Smooth muscle cell (in vitro differentiated cells): ENCODE results near the gene PCNX1. TPM values are rescaled to one million over a fixed set of nuclear protein-coding genes. Genes with fewer than 3 reads are reported as not detected.
"Not testable (repeated sequence)": the region's sequence is repeated elsewhere in the genome, so short reads cannot be mapped to it uniquely, and the experiment has no call there.

ENCODE experiments used
- DNase-seq: peaks from one replicate; lab custom pipeline; 2025; ENCODE audit not compliant: unreplicated experiment; lab: John Stamatoyannopoulos, UW
- H2AFZ ChIP-seq: fragments of 200-600 bp; sonication (generic); 2 replicates; pipeline ENCODE4 v1.6.0; 2016; ENCODE audit warnings: antibody characterized with exemption, low read depth, mild to moderate bottlenecking
- H3F3A ChIP-seq: fragments of 200-600 bp; sonication (generic); 2 replicates; pipeline ENCODE4 v1.6.0; 2017; ENCODE audit warnings: antibody characterized with exemption, low read depth
- H3K27ac ChIP-seq: fragments of 200-600 bp; sonication (generic); 2 replicates; pipeline ENCODE4 v1.5.1; 2016; ENCODE audit warnings: low read depth, mild to moderate bottlenecking
- H3K27me3 ChIP-seq: fragments of 200-600 bp; sonication (generic); 2 replicates; pipeline ENCODE4 v1.6.1; 2016; ENCODE audit warnings: low read depth, mild to moderate bottlenecking
- H3K36me3 ChIP-seq: fragments of 200-600 bp; sonication (generic); 2 replicates; pipeline ENCODE4 v1.5.1; 2016; ENCODE audit warnings: low read depth
- H3K4me1 ChIP-seq: fragments of 200-600 bp; sonication (generic); 2 replicates; pipeline ENCODE4 v1.5.1; 2016; ENCODE audit warnings: low read depth
- H3K4me2 ChIP-seq: fragments of 200-600 bp; sonication (generic); 2 replicates; pipeline ENCODE4 v1.6.0; 2016; ENCODE audit warnings: mild to moderate bottlenecking
- H3K4me3 ChIP-seq: fragments of 200-600 bp; sonication (generic); 2 replicates; pipeline ENCODE4 v1.5.1; 2016; ENCODE audit warnings: mild to moderate bottlenecking
- H3K79me2 ChIP-seq: fragments of 200-600 bp; sonication (generic); 2 replicates; pipeline ENCODE4 v1.6.0; 2016; ENCODE audit warnings: low read depth, mild to moderate bottlenecking
- H3K9ac ChIP-seq: fragments of 200-600 bp; sonication (generic); 2 replicates; pipeline ENCODE4 v1.6.0; 2016; ENCODE audit warnings: low read depth
- H3K9me3 ChIP-seq: fragments of 200-600 bp; sonication (generic); replicated peaks from 2 replicates; pipeline ENCODE4 v1.5.1; 2016; ENCODE audit warnings: low read depth
- H4K20me1 ChIP-seq: fragments of 200-600 bp; sonication (generic); 2 replicates; pipeline ENCODE4 v1.6.0; 2016; ENCODE audit warnings: low read depth
- WGBS: methylation state at CpG from one replicate; pipeline ENCODE4 v1.1.7; 2016; ENCODE audit warnings: low lambda C conversion rate; 5-methylcytosine and 5-hydroxymethylcytosine counted together
- polyA plus RNA-seq: library from polyadenylated mRNA; unstranded; fragments of >200 nt; fragmentation: Nextera tagmentation; extraction: Ambion mirVana; gene quantifications from 2 replicates; pipeline ENCODE4 v1.2.1, GENCODE V29; 2016
- total RNA-seq: library from RNA; depleted of rRNA; stranded (reverse); fragments of >200 nt; gene quantifications from 2 replicates; pipeline ENCODE4 v1.2.3, GENCODE V29; 2014
- TF ChIP-seq, protein P1 (sequence below): fragments of 200-600 bp; sonication (generic); IDR thresholded peaks from 2 replicates; pipeline ENCODE4 v1.5.1; 2017; ENCODE audit warnings: borderline replicate concordance, mild to moderate bottlenecking, antibody characterized with exemption; ENCODE audit not compliant: insufficient read depth, poor library complexity, severe bottlenecking

The PCNX1 gene
- total and polyA plus RNA-seq, 2 experiments from 2014 or later = 12.2 to 68.2 TPM

DNA sequence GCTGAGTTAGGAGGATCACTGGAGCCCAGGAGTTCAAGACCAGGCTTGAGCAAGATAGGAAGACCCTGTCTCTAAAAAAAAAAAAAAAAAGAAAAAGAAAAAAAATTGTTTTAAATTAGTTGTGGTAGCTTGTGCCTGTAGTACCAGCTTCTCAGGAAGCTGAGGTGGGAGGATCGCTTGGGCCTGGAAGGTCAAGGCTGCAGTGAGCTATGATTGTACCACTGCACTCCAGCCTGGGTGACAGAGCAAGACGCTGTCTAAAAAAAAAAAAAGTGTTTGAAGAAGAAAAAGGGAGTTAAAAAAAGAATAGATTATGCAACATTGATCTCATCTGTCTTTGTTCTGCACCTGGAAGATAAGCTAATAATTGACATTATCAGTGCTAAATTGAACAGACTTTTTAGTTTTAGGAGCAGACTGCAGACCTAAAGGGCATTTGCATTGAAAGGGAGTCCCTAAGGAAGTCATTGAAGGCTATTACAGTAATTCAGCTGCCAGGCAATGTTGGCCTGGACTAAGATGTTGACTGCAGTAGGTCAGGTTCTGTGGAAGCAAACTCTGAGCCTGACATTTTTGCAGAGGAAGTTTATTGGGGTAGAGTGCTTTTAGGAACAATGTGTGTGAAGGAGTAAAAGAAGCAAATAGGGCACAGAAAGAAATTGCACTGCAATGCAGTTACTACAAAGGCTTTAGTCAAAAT is 215.8 kb downstream of the PCNX1 start:
- 92% methylated on average over 2 of the region's 2 CpGs for WGBS
- TF ChIP-seq, protein P1, sequence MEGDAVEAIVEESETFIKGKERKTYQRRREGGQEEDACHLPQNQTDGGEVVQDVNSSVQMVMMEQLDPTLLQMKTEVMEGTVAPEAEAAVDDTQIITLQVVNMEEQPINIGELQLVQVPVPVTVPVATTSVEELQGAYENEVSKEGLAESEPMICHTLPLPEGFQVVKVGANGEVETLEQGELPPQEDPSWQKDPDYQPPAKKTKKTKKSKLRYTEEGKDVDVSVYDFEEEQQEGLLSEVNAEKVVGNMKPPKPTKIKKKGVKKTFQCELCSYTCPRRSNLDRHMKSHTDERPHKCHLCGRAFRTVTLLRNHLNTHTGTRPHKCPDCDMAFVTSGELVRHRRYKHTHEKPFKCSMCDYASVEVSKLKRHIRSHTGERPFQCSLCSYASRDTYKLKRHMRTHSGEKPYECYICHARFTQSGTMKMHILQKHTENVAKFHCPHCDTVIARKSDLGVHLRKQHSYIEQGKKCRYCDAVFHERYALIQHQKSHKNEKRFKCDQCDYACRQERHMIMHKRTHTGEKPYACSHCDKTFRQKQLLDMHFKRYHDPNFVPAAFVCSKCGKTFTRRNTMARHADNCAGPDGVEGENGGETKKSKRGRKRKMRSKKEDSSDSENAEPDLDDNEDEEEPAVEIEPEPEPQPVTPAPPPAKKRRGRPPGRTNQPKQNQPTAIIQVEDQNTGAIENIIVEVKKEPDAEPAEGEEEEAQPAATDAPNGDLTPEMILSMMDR = no peak
- Histone ChIP-seq H3K4me1 (peaks cover 6% of the 10 kb centered on the region), H3K79me2 (no peaks in the 10 kb centered on the region), H3K36me3 (no peaks in the 10 kb centered on the region), H2AFZ (no peak overlapping the region), H3K9me3 (no peaks in the 10 kb centered on the region), H3K4me2 (no peak overlapping the region), H3K27ac (no peak overlapping the region), H3K4me3 (no peak overlapping the region), H3K9ac (no peak overlapping the region), H3K27me3 (no peaks in the 10 kb centered on the region), H3F3A (peaks cover 8% of the 10 kb centered on the region), H4K20me1 (no peaks in the 10 kb centered on the region)
- DNase-seq = no peak

DNA sequence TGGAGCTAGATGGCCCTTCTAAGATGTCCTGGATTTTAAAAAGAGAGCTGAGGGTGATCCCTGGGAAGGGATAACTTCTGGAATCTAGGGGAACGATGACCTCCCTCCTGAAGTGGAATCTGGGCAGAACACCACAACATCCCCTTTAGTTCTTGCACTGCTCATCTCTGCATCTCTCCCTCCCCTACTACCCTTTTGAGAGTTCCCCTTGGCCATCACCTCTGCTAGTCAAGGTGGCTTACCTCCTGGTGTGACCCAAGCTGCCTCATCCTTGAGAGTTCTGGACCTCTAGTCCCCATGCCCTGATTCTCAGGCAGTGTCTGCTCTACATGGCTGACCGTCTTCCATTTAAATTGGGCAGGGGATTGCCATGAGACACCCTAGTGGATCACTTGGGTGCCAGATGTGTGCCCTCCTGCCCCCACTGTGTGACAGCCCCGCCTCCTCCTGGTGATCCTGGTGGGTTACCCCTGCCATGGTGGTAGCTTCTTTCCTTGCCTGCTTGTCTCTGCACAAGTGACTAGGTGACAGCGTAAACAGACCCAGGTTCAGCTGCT is 216.4 kb downstream of the PCNX1 start:
- no peaks in the 10 kb centered on the region for H3K27me3 ChIP-seq
- H3K9me3 ChIP-seq = no peaks in the 10 kb centered on the region
- no peak overlapping the region for H3K9ac ChIP-seq
- peaks cover 2% of the 10 kb centered on the region for H3K4me1 ChIP-seq
- no peak for DNase-seq
- no peak overlapping the region for H3K4me2 ChIP-seq
- H3K79me2 ChIP-seq = no peaks in the 10 kb centered on the region
- H2AFZ ChIP-seq = no peak overlapping the region
- 97% methylated on average over 4 of the region's 4 CpGs for WGBS
- TF ChIP-seq, protein P1 = no peak
- peaks cover 4% of the 10 kb centered on the region for H3F3A ChIP-seq
- no peak overlapping the region for H3K27ac ChIP-seq
- no peak overlapping the region for H3K4me3 ChIP-seq
- H4K20me1 ChIP-seq = no peaks in the 10 kb centered on the region
- H3K36me3 ChIP-seq = no peaks in the 10 kb centered on the region

DNA sequence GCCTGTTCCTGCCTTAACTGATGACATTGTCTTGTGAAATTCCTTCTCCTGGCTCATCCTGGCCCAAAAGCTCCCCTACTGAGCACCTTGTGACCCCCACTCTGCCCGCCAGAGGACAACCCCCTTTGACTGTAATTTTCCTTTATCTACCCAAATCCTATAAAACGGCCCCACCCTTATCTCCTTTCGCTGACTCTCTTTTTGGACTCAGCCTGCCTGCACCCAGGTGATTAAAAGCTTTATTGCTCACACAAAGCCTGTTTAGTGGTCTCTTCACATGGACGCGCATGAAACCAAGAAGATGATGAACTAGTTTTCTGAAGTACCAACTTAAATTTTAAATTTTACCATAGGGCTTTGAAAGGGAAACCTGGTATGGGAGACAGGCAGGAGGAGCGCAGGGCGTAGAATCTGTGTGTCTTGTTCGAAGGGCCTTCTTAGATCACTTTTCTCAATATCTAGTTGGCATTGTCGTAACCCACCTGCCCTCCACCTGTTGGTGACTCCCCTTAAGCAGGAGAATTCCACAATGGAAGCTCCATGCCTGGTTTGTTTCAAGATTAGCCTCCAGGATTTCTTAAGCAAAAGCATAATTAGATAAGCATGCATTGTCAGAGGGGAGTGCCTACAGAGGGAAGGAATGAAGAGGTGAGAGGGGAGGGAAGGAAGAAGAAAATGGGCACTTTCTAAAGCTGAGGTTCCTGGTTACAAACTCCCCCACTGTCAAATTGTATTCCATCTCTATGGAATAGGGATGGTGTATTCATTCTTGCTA is 222.6 kb downstream of the PCNX1 start:
- not testable (repeated sequence) for H3K9ac ChIP-seq, H3K9me3 ChIP-seq, H4K20me1 ChIP-seq, H3K79me2 ChIP-seq, H3K36me3 ChIP-seq, H3F3A ChIP-seq, H2AFZ ChIP-seq, H3K27me3 ChIP-seq, DNase-seq, H3K4me3 ChIP-seq
- Histone ChIP-seq H3K4me2 (peak overlapping the region; percentile 57), H3K4me1 (peaks cover 11% of the 10 kb centered on the region), H3K27ac (peak overlapping the region; percentile 56)
- 85% methylated on average over 9 of the region's 9 CpGs for WGBS

DNA sequence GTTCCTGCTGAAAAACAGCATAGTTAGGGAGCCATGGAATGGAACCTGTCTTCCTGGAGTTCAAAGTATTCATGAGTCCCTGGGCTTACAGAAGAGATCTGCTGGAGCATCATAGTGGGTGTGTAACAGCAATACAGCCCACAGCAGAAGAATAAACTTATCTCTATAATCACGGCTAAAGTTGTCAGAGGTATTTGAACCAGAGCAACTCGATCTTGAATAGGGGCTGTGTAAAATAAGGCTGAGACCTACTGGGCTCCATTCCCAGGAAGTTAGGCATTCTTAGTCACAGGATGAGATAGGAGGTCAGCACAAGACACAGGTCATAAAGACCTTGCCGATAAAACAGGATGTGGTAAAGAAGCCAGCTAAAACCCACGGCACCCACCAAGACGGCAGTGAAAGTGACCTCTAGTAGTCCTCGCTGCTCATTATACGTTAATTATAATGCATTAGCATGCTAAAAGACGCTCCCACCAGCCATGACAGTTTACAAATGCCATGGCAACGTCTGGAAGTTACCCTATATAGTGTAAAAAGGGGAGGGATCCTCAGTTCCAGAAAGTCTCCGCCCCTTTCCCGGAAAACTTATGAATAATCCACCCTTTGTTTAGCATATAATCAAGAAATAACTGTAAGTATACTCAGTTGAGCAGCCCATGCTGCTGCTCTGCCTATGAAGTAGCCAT is 223.4 kb downstream of the PCNX1 start:
- Histone ChIP-seq H3F3A (peaks cover 4% of the 10 kb centered on the region), H4K20me1 (no peaks in the 10 kb centered on the region), H3K79me2 (no peaks in the 10 kb centered on the region), H3K4me2 (peak overlapping the region; percentile 57), H3K4me1 (peaks cover 11% of the 10 kb centered on the region), H3K4me3 (no peak overlapping the region), H3K9me3 (no peaks in the 10 kb centered on the region), H3K36me3 (no peaks in the 10 kb centered on the region), H3K27ac (peak overlapping the region; percentile 56), H2AFZ (no peak overlapping the region), H3K9ac (no peak overlapping the region), H3K27me3 (no peaks in the 10 kb centered on the region)
- TF ChIP-seq, protein P1 = no peak
- 37% methylated on average over 11 of the region's 11 CpGs for WGBS
- no peak for DNase-seq
